Immature natural killer cell (primary cell): ENCODE data around the gene GIPR. TPM values are rescaled to one million over a fixed set of nuclear protein-coding genes. Genes with fewer than 3 reads are reported as not detected.

Experiments used
- DNase-seq, 3 donors: peaks; one replicate each; pipeline ENCODE4 v3.0.0; 2022; ENCODE audit warnings: mixed read lengths in 1 of 3
- H3K27ac Mint-ChIP-seq, 6 donors: one replicate each; pipeline ENCODE4 v1.8.0; 2020; ENCODE audit warnings: mixed read lengths in 6 of 6, mild to moderate bottlenecking in 5 of 6, inconsistent platforms in 4 of 6, moderate library complexity in 3 of 6
- H3K27me3 Mint-ChIP-seq, 3 donors: one replicate each; pipeline ENCODE4 v1.8.0; 2020 to 2021; ENCODE audit warnings: low read depth in 3 of 3, mild to moderate bottlenecking in 3 of 3, mixed read lengths in 3 of 3, moderate library complexity in 3 of 3, inconsistent platforms in 1 of 3
- H3K36me3 Mint-ChIP-seq, 3 donors: one replicate each; pipeline ENCODE4 v1.8.0; 2020; ENCODE audit warnings: mixed read lengths in 3 of 3, inconsistent platforms in 2 of 3, mild to moderate bottlenecking in 2 of 3
- H3K4me1 Mint-ChIP-seq, 2 donors: one replicate each; pipeline ENCODE4 v1.8.0; 2020; ENCODE audit warnings: inconsistent platforms in 2 of 2, mild to moderate bottlenecking in 2 of 2, mixed read lengths in 2 of 2, moderate library complexity in 1 of 2
- H3K4me3 Mint-ChIP-seq, 5 donors: one replicate each; pipeline ENCODE4 v1.8.0; 2020; ENCODE audit warnings: mild to moderate bottlenecking in 5 of 5, mixed read lengths in 5 of 5, inconsistent platforms in 3 of 5, moderate library complexity in 3 of 5
- H3K9me3 Mint-ChIP-seq, 6 donors: one replicate each; pipeline ENCODE4 v1.8.0; 2020; ENCODE audit warnings: mild to moderate bottlenecking in 6 of 6, mixed read lengths in 6 of 6, inconsistent platforms in 4 of 6, moderate library complexity in 3 of 6
- polyA plus RNA-seq, 3 donors: library from polyadenylated mRNA; unstranded; fragments of 300-500 nt; fragmentation: Illumina TruSeq; gene quantifications; one replicate each; pipeline ENCODE4 v1.2.3, GENCODE V29; 2021

GIPR gene
- polyA plus RNA-seq, 3 donors from 2014 or later, result 0.18 to 0.34 TPM; not detected in 1

- H3K4me1 Mint-ChIP-seq, result no peaks in the 10 kb centered on the region
- H3K4me3 Mint-ChIP-seq, result no peak overlapping the region
- no peaks in the 10 kb centered on the region for H3K36me3 Mint-ChIP-seq
- no peaks in the 10 kb centered on the region for H3K9me3 Mint-ChIP-seq
- H3K27me3 Mint-ChIP-seq, result peaks cover 0 to 11% (median 4%) of the 10 kb centered on the region in 3 donors
- DNase-seq, result no peak
- H3K27ac Mint-ChIP-seq, result no peak overlapping the region
These were observed 8.8 kb upstream of the GIPR start for GRCh38 chr19:45659096-45659729.

- Mint-ChIP-seq H3K27ac (peak overlapping the region in 1 of 6 donors; percentile 63), H3K27me3 (peaks cover 0 to 12% (median 4%) of the 10 kb centered on the region in 3 donors), H3K36me3 (no peaks in the 10 kb centered on the region), H3K4me1 (no peaks in the 10 kb centered on the region), H3K4me3 (no peak overlapping the region), H3K9me3 (no peaks in the 10 kb centered on the region)
- no peak for DNase-seq
These were observed 7.4 kb upstream of the GIPR start for GRCh38 chr19:45660636-45661035.

DNA sequence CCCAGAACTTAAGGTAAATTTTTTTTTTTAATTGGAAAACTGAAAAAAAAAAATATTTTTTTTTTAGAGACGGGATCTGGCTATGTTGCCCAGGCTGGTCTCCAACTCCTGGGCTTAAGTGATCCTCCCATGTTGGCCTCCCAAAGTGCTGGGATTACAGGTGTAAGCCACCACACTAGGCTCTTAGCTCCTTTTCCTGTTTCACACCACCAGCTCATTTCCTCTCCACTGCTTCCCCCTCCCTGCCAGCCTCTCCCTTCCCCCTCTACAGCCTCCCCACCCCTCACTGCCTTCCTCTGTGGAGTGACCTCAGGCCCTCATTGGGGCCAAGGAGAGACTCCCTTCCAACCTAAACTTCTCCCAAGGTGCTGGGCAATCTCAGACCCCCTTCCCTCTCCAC is 4.2 kb upstream of the GIPR start:
- H3K36me3 Mint-ChIP-seq, result no peaks in the 10 kb centered on the region
- DNase-seq, result no peak
- no peak overlapping the region for H3K27ac Mint-ChIP-seq
- H3K27me3 Mint-ChIP-seq, result peaks cover 3 to 12% (median 8%) of the 10 kb centered on the region in 3 donors
- H3K4me1 Mint-ChIP-seq, result peaks cover 14 to 16% of the 10 kb centered on the region in 2 donors
- no peaks in the 10 kb centered on the region for H3K9me3 Mint-ChIP-seq
- no peak overlapping the region for H3K4me3 Mint-ChIP-seq

DNA sequence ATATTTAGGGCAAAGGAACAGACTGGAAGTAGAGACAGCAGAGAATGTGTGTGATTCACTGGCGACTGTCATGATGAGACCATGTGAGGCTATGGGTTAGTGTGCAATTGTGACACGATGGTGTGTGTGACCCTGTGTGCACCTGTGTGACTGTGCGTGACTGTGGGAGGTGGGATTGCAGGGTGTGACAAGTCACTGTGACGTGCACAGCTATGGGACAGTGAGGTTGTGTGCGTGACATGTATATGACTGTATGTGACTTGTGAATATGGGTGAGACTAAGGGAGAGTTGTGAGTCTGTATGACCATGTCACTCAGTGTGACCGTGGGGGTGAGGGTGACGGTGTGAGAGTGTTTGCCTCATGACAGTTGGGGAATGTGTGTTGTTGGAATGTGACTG is 3.4 kb upstream of the GIPR start:
- Mint-ChIP-seq H3K36me3 (no peaks in the 10 kb centered on the region), H3K4me3 (no peak overlapping the region), H3K27me3 (peaks cover 3 to 12% (median 8%) of the 10 kb centered on the region in 3 donors), H3K4me1 (peaks cover 22 to 24% of the 10 kb centered on the region in 2 donors), H3K9me3 (no peaks in the 10 kb centered on the region), H3K27ac (no peak overlapping the region)
- no peak for DNase-seq

DNA sequence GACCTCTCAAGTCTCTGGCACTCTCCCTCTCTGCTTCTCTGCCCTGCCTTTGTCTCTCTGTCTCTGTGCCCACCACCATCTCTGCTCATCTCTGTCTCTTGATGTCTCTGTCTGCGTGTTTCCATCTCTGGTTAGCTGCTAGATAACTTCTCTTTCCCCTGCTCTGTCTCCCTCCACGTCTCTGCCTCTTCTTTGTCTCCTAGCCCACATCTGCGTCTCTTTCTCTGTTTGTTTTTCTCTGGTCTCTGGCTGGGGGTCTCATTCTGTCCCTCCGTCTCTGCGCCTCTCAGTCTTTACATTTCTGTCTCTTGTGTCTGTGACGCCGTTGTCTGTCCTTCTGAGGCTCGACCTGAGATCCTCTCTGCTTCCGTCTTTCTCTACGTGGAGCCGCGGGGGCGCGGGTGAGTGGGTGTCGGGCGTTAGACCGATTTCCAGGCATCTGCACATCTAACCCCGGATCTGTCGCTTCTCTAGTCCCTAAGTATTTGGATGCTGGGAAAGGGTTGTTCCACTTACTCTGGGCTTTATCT is 386 bp downstream of the GIPR start:
- no peaks in the 10 kb centered on the region for H3K9me3 Mint-ChIP-seq
- H3K4me3 Mint-ChIP-seq, result peak overlapping the region; percentile 84 to 95 (median 90)
- H3K27ac Mint-ChIP-seq, result peak overlapping the region; percentile 34 to 95 (median 94)
- peaks cover 10 to 16% (median 12%) of the 10 kb centered on the region in 3 donors for H3K27me3 Mint-ChIP-seq
- peaks cover 36 to 43% of the 10 kb centered on the region in 2 donors for H3K4me1 Mint-ChIP-seq
- peaks cover 0 to 4% (median 4%) of the 10 kb centered on the region in 3 donors for H3K36me3 Mint-ChIP-seq
- DNase-seq, result peak; percentile 39 to 50 (median 47)

DNA sequence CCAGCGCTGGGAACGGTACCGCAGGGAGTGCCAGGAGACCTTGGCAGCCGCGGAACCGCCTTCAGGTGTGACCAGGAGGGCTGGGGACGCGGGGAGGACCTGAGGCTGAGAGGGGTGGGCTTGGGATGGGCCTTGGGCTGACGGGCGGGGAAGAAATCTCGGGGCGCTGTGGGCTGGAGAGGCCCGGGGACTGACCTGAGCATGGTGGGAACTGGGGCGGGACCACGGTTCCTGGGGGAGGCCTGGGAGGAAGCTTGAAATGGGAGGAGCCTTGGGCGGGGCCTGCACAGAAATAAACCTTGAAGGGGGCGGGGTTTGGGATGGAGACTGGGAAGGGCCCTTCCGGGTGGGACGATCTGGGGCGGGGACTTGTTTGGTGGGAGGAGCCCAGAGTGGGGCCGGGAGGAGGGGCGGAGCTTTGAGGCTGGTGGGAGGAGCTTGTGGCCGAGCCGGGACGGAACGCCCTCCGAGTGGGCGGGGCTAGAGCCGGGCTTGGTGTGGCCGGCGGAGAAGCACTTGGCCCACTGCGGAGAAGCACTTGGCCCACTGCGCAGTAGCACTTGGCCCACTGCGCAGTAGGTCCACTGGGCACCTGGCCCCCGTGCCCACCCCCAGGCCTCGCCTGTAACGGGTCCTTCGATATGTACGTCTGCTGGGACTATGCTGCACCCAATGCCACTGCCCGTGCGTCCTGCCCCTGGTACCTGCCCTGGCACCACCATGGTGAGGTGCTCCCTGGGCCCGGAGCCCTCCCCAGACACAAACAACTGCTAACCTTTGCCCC is 2.8 kb downstream of the GIPR start:
- Mint-ChIP-seq H3K36me3 (peaks cover 0 to 8% (median 4%) of the 10 kb centered on the region in 3 donors), H3K27me3 (peaks cover 9 to 17% (median 16%) of the 10 kb centered on the region in 3 donors), H3K4me3 (peak overlapping the region; percentile 62 to 78 (median 72)), H3K27ac (peak overlapping the region in 1 of 6 donors; percentile 37), H3K9me3 (no peaks in the 10 kb centered on the region), H3K4me1 (peaks cover 36 to 44% of the 10 kb centered on the region in 2 donors)
- DNase-seq, result peak; percentile 59 to 61 (median 60)

DNA sequence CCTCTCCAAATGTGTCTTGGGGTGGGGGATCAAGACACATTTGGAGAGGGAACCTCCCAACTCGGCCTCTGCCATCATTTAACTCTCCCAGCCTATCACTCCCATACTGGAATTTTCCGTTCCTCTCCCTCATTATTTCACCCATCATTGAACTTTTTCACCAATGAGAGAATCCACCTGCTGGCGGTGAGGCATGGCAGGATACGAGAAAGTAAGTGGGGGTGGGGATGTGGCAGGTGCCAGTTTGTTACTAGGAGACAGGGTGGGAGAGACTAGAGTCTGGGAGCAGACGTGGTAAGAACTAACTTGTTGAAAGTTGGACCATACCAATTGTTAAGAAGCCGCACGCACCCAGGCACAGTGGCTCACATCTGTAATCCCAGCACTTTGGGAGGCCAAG is 6.9 kb downstream of the GIPR start:
- Mint-ChIP-seq H3K9me3 (no peaks in the 10 kb centered on the region), H3K4me1 (peaks cover 23 to 35% of the 10 kb centered on the region in 2 donors), H3K27me3 (peaks cover 9 to 17% (median 12%) of the 10 kb centered on the region in 3 donors), H3K4me3 (no peak overlapping the region), H3K36me3 (peaks cover 0 to 8% (median 4%) of the 10 kb centered on the region in 3 donors), H3K27ac (no peak overlapping the region)
- no peak for DNase-seq

DNA sequence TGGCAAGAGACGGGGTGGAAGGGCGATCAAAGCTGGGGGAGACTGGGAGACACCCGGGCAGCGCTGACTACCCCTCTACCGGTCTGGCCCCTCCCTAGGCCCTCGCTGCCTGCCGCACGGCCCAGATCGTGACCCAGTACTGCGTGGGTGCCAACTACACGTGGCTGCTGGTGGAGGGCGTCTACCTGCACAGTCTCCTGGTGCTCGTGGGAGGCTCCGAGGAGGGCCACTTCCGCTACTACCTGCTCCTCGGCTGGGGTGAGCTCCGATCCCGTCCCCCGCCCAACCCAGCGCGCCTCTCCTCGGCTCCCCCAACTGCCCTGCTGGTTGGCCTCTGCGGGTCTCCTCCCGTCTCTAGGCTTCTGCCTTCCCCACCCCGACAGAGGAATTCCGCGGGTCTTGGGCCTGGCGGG is 8.8 kb downstream of the GIPR start:
- H3K4me3 Mint-ChIP-seq, result peak overlapping the region; percentile 61 to 84 (median 79)
- H3K27ac Mint-ChIP-seq, result peak overlapping the region in 1 of 6 donors; percentile 34

DNA sequence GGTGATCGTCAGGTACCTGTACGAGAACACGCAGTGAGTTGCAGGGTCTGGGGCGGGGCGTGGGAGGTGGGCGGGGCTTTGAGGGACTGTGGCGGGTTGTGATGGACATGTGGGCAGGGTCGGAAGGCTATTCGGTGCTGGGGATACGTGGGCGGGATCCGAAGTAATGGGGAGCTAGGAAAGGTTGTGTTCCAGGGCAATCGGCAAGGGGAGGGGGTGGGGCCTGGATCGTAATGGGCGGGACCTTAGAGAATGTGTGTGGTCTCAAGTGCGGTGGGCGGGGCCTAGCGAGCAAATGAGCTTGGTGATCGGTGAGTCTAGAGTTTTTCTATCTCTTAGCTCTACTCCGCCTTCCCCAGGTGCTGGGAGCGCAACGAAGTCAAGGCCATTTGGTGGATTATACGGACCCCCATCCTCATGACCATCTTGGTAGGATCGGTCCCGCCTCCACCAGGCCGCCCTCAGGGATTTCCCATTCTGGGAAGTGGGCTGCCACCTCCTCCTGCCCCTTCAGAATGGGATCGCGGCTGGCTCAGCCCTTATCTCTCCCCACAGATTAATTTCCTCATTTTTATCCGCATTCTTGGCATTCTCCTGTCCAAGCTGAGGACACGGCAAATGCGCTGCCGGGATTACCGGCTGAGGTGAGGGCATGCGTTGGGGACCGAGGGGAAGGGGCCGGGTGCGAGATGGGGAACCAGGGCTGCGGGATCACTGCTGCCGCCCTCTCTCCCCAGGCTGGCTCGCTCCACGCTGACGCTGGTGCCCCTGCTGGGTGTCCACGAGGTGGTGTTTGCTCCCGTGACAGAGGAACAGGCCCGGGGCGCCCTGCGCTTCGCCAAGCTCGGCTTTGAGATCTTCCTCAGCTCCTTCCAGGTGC is 9.6 kb downstream of the GIPR start:
- Mint-ChIP-seq H3K27ac (peak overlapping the region in 3 of 6 donors; percentile 12 to 72 (median 56)), H3K4me3 (peak overlapping the region; percentile 77 to 85 (median 83)), H3K4me1 (peaks cover 18 to 30% of the 10 kb centered on the region in 2 donors), H3K36me3 (peaks cover 0 to 6% (median 4%) of the 10 kb centered on the region in 3 donors), H3K9me3 (no peaks in the 10 kb centered on the region), H3K27me3 (peaks cover 4 to 13% (median 9%) of the 10 kb centered on the region in 3 donors)
- DNase-seq, result peak; percentile 50 to 55 (median 52)

More for the DNA sequence above, 8.8 kb downstream of the GIPR start:
- Mint-ChIP-seq H3K27me3 (peaks cover 4 to 13% (median 13%) of the 10 kb centered on the region in 3 donors), H3K9me3 (no peaks in the 10 kb centered on the region), H3K36me3 (peaks cover 0 to 8% (median 4%) of the 10 kb centered on the region in 3 donors), H3K4me1 (peaks cover 16 to 27% of the 10 kb centered on the region in 2 donors)
- DNase-seq, result peak in 1 of 3 donors; percentile 18

DNA sequence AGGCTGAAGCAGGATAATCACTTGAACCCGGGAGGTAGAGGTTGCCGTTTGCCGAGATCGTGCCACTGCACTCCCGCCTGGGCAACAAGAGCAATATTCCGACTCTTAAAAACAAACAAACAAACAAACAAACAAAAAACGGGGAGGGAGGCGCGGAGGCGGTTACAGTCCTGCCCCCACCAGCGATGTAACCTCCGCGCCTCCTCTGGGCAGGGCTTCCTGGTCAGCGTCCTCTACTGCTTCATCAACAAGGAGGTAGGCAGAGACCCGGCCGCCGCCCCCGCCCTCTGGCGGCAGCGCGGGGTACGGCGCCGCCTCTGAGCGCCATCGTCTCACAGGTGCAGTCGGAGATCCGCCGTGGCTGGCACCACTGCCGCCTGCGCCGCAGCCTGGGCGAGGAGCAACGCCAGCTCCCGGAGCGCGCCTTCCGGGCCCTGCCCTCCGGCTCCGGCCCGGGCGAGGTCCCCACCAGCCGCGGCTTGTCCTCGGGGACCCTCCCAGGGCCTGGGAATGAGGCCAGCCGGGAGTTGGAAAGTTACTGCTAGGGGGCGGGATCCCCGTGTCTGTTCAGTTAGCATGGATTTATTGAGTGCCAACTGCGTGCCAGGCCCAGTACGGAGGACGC is 13.5 kb downstream of the GIPR start:
- peaks cover 17 to 23% of the 10 kb centered on the region in 2 donors for H3K4me1 Mint-ChIP-seq
- H3K36me3 Mint-ChIP-seq, result peaks cover 0 to 8% (median 0%) of the 10 kb centered on the region in 3 donors

DNA sequence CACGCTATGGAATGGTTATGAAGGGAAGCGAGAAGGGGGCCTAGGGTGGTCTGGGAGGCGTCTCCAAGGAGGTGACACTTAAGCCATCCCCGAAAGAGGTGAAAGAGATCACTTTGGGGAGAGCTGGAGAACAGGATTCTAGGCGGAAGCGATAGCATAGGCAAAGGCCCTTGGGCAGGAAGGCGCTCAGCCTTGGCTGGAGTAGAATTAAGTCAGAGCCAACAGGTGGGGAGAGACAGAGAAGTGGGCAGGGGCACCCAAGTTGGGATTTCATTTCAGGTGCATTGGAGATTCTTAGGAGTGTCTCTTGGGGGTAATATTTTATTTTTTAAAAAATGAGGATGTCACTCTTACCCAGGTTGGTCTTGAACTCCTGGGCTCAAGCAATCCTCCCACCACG is 14.1 kb downstream of the GIPR start:
- peaks cover 0 to 9% (median 2%) of the 10 kb centered on the region in 3 donors for H3K27me3 Mint-ChIP-seq
- no peak for DNase-seq
- peak overlapping the region in 4 of 5 donors; percentile 12 to 37 (median 16) for H3K4me3 Mint-ChIP-seq
- peaks cover 0 to 13% (median 3%) of the 10 kb centered on the region in 3 donors for H3K36me3 Mint-ChIP-seq
- H3K4me1 Mint-ChIP-seq, result peaks cover 15 to 19% of the 10 kb centered on the region in 2 donors
- no peaks in the 10 kb centered on the region for H3K9me3 Mint-ChIP-seq
- H3K27ac Mint-ChIP-seq, result peak overlapping the region; percentile 46 to 89 (median 75)

More for the DNA sequence above, 13.5 kb downstream of the GIPR start:
- H3K9me3 Mint-ChIP-seq, result no peaks in the 10 kb centered on the region
- DNase-seq, result peak; percentile 89 to 90 (median 90)
- H3K27ac Mint-ChIP-seq, result peak overlapping the region; percentile 73 to 90 (median 87)
- peaks cover 0 to 9% (median 2%) of the 10 kb centered on the region in 3 donors for H3K27me3 Mint-ChIP-seq
- H3K4me3 Mint-ChIP-seq, result peak overlapping the region; percentile 84 to 94 (median 89)

DNA sequence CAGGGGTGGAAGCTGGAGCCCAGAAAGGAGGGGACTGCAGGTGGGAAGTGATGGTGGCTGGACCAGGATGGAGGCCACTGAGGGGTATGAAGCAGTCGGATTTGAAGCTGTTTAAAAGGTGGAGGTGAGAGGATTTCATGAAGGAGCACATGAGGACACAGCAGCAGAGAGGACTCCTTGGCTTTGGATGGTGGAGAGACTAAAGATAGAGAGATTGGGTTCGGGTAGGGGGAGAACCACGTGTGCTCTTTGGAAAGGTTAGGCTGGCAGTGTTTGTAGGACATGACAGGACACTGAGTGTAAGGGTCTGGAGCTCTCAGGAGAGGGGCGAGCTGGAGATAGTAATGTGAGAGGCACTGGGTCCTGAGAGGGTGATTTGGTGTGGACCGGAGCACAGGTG is 14.9 kb downstream of the GIPR start:
- DNase-seq, result no peak
- Mint-ChIP-seq H3K36me3 (peaks cover 0 to 15% (median 3%) of the 10 kb centered on the region in 3 donors), H3K27me3 (peaks cover 0 to 9% (median 2%) of the 10 kb centered on the region in 3 donors), H3K27ac (peak overlapping the region in 5 of 6 donors; percentile 11 to 76 (median 59)), H3K4me3 (no peak overlapping the region), H3K9me3 (no peaks in the 10 kb centered on the region), H3K4me1 (peaks cover 9 to 12% of the 10 kb centered on the region in 2 donors)
